H1 (cell line): Measurements from ENCODE around the gene TMEM38A. TPM values are rescaled to one million over a fixed set of nuclear protein-coding genes. Genes with fewer than 3 reads are reported as not detected.

Experiments used
- CTCF ChIA-PET: fragments of 300-600 bp; sonication (Branson Sonifier 250); formaldehyde crosslinking; loops from one replicate; lab custom pipeline; 2021; ENCODE audit not compliant: partially characterized antibody; lab: Charles Lee
- POLR2A ChIA-PET: fragments of 300-600 bp; sonication (Branson Sonifier 250); formaldehyde crosslinking; loops from one replicate; lab custom pipeline; 2021; ENCODE audit warnings: inconsistent platforms; ENCODE audit not compliant: partially characterized antibody; lab: Charles Lee
- DNase-seq, 2 experiments: peaks; one replicate each; pipeline versions ENCODE4 v3.0.0 to v3.0.0-alpha.2; 2010 to 2022; ENCODE audit warnings: low spot score in 2 of 2, low read depth in 1 of 2, mixed read lengths in 1 of 2
- FAIRE-seq: peaks from 2 replicates; lab custom pipeline; 2011; peaks lifted over from hg19 to GRCh38; lab: Jason Lieb, UNC
- H2AFZ ChIP-seq: 2 replicates; pipeline ENCODE4 v1.8.1; 2012; ENCODE audit warnings: low read length, inconsistent platforms
- H2AK5ac ChIP-seq: 2 replicates; pipeline ENCODE4 v1.6.1; 2013; ENCODE audit warnings: low read depth, low read length
- H2BK120ac ChIP-seq: replicated peaks from 2 replicates; pipeline ENCODE3; 2013; ENCODE audit warnings: low read depth, low read length, inconsistent platforms
- H2BK12ac ChIP-seq: 2 replicates; pipeline ENCODE4 v1.6.1; 2013; ENCODE audit warnings: low read depth, low read length
- H2BK15ac ChIP-seq: 2 replicates; pipeline ENCODE4 v1.6.1; 2013; ENCODE audit warnings: low read length
- H2BK20ac ChIP-seq: 2 replicates; pipeline ENCODE4 v1.6.1; 2013; ENCODE audit warnings: low read length
- H2BK5ac ChIP-seq: 2 replicates; pipeline ENCODE4 v1.6.1; 2013; ENCODE audit warnings: low read depth, low read length
- H3K14ac ChIP-seq: 2 replicates; pipeline ENCODE4 v1.6.1; 2013; ENCODE audit warnings: inconsistent platforms; ENCODE audit not compliant: insufficient read length
- H3K18ac ChIP-seq: 2 replicates; pipeline ENCODE4 v1.6.1; 2013; ENCODE audit warnings: low read length; ENCODE audit errors: extremely low read depth
- H3K23ac ChIP-seq: 2 replicates; pipeline ENCODE4 v1.6.1; 2013; ENCODE audit warnings: inconsistent platforms; ENCODE audit not compliant: insufficient read length
- H3K23me2 ChIP-seq: 2 replicates; pipeline ENCODE4 v1.6.1; 2013; ENCODE audit warnings: low read depth, low read length
- H3K27ac ChIP-seq: 2 replicates; pipeline ENCODE4 v1.6.1; 2011; ENCODE audit warnings: low read depth, low read length, inconsistent platforms
- H3K27me3 ChIP-seq, 4 experiments: replicated peaks in 1 of 4; 1 replicate in 1 of 4; 2 replicates in 3 of 4; pipeline versions ENCODE4 v1.6.1 to v1.8.1; 2011 to 2013; ENCODE audit warnings: low read length in 3 of 4, mild to moderate bottlenecking in 3 of 4, inconsistent platforms in 2 of 4, mixed read lengths in 2 of 4, moderate library complexity in 1 of 4; ENCODE audit not compliant: control insufficient read depth in 3 of 4, insufficient read depth in 3 of 4; ENCODE audit errors: extremely low read depth in 1 of 4
- H3K36me3 ChIP-seq, 4 experiments: 2 replicates each; pipeline versions ENCODE4 v1.6.1 to v1.8.1; 2011 to 2013; ENCODE audit warnings: mild to moderate bottlenecking in 4 of 4, low read length in 3 of 4, moderate library complexity in 2 of 4, control low read depth in 1 of 4, inconsistent platforms in 1 of 4; ENCODE audit not compliant: insufficient read depth in 4 of 4, control insufficient read depth in 2 of 4
- H3K4ac ChIP-seq: replicated peaks from 2 replicates; pipeline ENCODE3; 2013; ENCODE audit warnings: low read length, low read depth, mixed read lengths, inconsistent platforms; ENCODE audit not compliant: insufficient read length
- H3K4me1 ChIP-seq, 4 experiments: replicated peaks in 1 of 4; 1 replicate in 1 of 4; 2 replicates in 3 of 4; pipeline versions ENCODE4 v1.6.1 to v1.8.1; 2011 to 2013; ENCODE audit warnings: low read length in 3 of 4, inconsistent platforms in 2 of 4, mixed read lengths in 1 of 4; ENCODE audit not compliant: insufficient read depth in 4 of 4, control insufficient read depth in 3 of 4
- H3K4me2 ChIP-seq, 2 experiments: 2 replicates each; pipeline versions ENCODE4 v1.6.1 to v1.8.1; 2011 to 2013; ENCODE audit warnings: low read depth in 2 of 2, low read length in 2 of 2, control low read depth in 1 of 2, inconsistent platforms in 1 of 2, mild to moderate bottlenecking in 1 of 2; ENCODE audit not compliant: insufficient read depth in 1 of 2
- H3K4me3 ChIP-seq, 4 experiments: fragments of 200-600, 300-600 bp in 1 of 4; sonication (generic), shearing (Covaris generic), sonication (Bioruptor Twin) in 1 of 4; 2 replicates each; pipeline versions ENCODE4 v1.5.1 to v1.8.1; 2011 to 2016; ENCODE audit warnings: low read length in 4 of 4, low read depth in 3 of 4, control low read depth in 2 of 4, inconsistent platforms in 2 of 4, mild to moderate bottlenecking in 2 of 4, mixed read lengths in 1 of 4, moderate library complexity in 1 of 4; ENCODE audit not compliant: insufficient read depth in 2 of 4; ENCODE audit errors: extremely low read depth in 1 of 4
- H3K56ac ChIP-seq: replicated peaks from 2 replicates; pipeline ENCODE3; 2013; ENCODE audit warnings: low read depth, mild to moderate bottlenecking, mixed read lengths, low read length, inconsistent platforms; ENCODE audit not compliant: insufficient read length
- H3K79me1 ChIP-seq: 2 replicates; pipeline ENCODE4 v1.6.1; 2013; ENCODE audit warnings: low read depth, low read length, control low read depth
- H3K79me2 ChIP-seq, 2 experiments: 2 replicates each; pipeline versions ENCODE4 v1.6.1 to v1.8.1; 2012 to 2013; ENCODE audit warnings: low read length in 2 of 2, mild to moderate bottlenecking in 2 of 2, inconsistent platforms in 1 of 2; ENCODE audit not compliant: insufficient read depth in 2 of 2, control insufficient read depth in 1 of 2
- H3K9ac ChIP-seq, 4 experiments: replicated peaks in 1 of 4; 1 replicate in 1 of 4; 2 replicates in 3 of 4; pipeline versions ENCODE4 v1.6.1 to v1.8.1; 2011 to 2013; ENCODE audit warnings: low read depth in 3 of 4, low read length in 3 of 4, control low read depth in 2 of 4, mild to moderate bottlenecking in 2 of 4, moderate library complexity in 2 of 4, inconsistent platforms in 1 of 4; ENCODE audit errors: extremely low read depth in 1 of 4
- H3K9me3 ChIP-seq, 2 experiments: 2 replicates each; pipeline versions ENCODE4 v1.6.1 to v1.8.1; 2012 to 2013; ENCODE audit warnings: mild to moderate bottlenecking in 2 of 2, moderate library complexity in 2 of 2, control low read depth in 1 of 2, inconsistent platforms in 1 of 2, low read depth in 1 of 2, low read length in 1 of 2, mixed read lengths in 1 of 2; ENCODE audit not compliant: insufficient read depth in 2 of 2
- H4K20me1 ChIP-seq, 2 experiments: replicated peaks in 1 of 2; 2 replicates each; pipeline versions ENCODE3 to v1.8.1; 2011 to 2013; ENCODE audit warnings: inconsistent platforms in 2 of 2, low read length in 2 of 2, mild to moderate bottlenecking in 1 of 2; ENCODE audit not compliant: insufficient read depth in 2 of 2, control insufficient read depth in 1 of 2
- H4K5ac ChIP-seq: 2 replicates; pipeline ENCODE4 v1.6.1; 2013; ENCODE audit warnings: low read length, low read depth, mixed read lengths, inconsistent platforms; ENCODE audit not compliant: insufficient read length
- H4K8ac ChIP-seq: 2 replicates; pipeline ENCODE4 v1.8.0; 2013; ENCODE audit warnings: mild to moderate bottlenecking, moderate library complexity, low read length, inconsistent platforms; ENCODE audit not compliant: insufficient read depth; ENCODE audit errors: extremely low read depth
- H4K91ac ChIP-seq: replicated peaks from 2 replicates; pipeline ENCODE3; 2013; ENCODE audit warnings: low read length, mixed read lengths, inconsistent platforms; ENCODE audit not compliant: insufficient read length
- CBX8 ChIP-seq: fragments of 300-800, 300-1000 bp; sonication (generic); IDR thresholded peaks from 2 replicates; pipeline ENCODE4 v1.7.1; 2016; ENCODE audit warnings: low read depth, low read length, borderline replicate concordance
- CHD1 ChIP-seq: IDR thresholded peaks from 2 replicates; pipeline ENCODE4 v1.6.1; 2012; ENCODE audit warnings: low read depth, low read length, improper control_type of control experiment
- CHD2 ChIP-seq: IDR thresholded peaks from 2 replicates; pipeline ENCODE4 v1.6.1; 2012; ENCODE audit warnings: low read length, improper control_type of control experiment
- GABPA ChIP-seq: IDR thresholded peaks from 2 replicates; pipeline ENCODE4 v1.6.1; 2011; ENCODE audit warnings: mild to moderate bottlenecking, low read length, moderate library complexity, borderline replicate concordance; ENCODE audit not compliant: insufficient read depth
- MAFK ChIP-seq: IDR thresholded peaks from 2 replicates; pipeline ENCODE4 v1.6.1; 2012; ENCODE audit warnings: low read depth, mild to moderate bottlenecking, improper control_type of control experiment, low read length
- SIRT6 ChIP-seq: IDR thresholded peaks from one replicate; pipeline ENCODE4 v1.7.1; 2012; ENCODE audit warnings: low read length, inconsistent platforms
- TAF1 ChIP-seq: IDR thresholded peaks from 2 replicates; pipeline ENCODE4 v1.6.1; 2011; ENCODE audit warnings: mild to moderate bottlenecking, low read depth, low read length
- TBP ChIP-seq: IDR thresholded peaks from 2 replicates; pipeline ENCODE4 v1.6.1; 2011; ENCODE audit warnings: low read depth, low read length, improper control_type of control experiment
- TCF12 ChIP-seq: IDR thresholded peaks from 2 replicates; pipeline ENCODE4 v1.6.1; 2011; ENCODE audit warnings: low read depth, mild to moderate bottlenecking, low read length
- TEAD4 ChIP-seq: IDR thresholded peaks from 2 replicates; pipeline ENCODE4 v1.6.1; 2012; ENCODE audit warnings: low read depth, low read length, inconsistent platforms, mixed read lengths
- WGBS, 2 experiments: shearing (Covaris generic) in 1 of 2; methylation state at CpG; one replicate each; pipeline versions ENCODE4 v1.1.6 to v1.1.7; 2013 to 2015; ENCODE audit warnings: low lambda C conversion rate in 2 of 2, mixed read lengths in 2 of 2, inconsistent platforms in 1 of 2, low coverage in 1 of 2, missing lambda C conversion rate in 1 of 2; ENCODE audit not compliant: insufficient replicate concordance in 2 of 2, insufficient coverage in 1 of 2, insufficient read length in 1 of 2; ENCODE audit errors: extremely low coverage in 1 of 2, missing lambda C conversion rate in 1 of 2; 5-methylcytosine and 5-hydroxymethylcytosine counted together
- polyA plus RNA-seq, 7 experiments: library from polyadenylated mRNA; depleted of rRNA in 3 of 7; stranded (reverse) in 5 of 7; unstranded in 2 of 7; fragments of >200 nt in 5 of 7; fragments of 200-250 nt in 2 of 7; gene quantifications; 1 replicate in 5 of 7; 2 replicates in 1 of 7; 4 replicates in 1 of 7; pipeline versions ENCODE4 v1.2.1 to v1.2.3, GENCODE V29; 2011 to 2013; ENCODE audit warnings: missing spikeins in 2 of 7, mixed read lengths in 2 of 7
- total RNA-seq: library from RNA; stranded (reverse); fragmentation: NEBNext Ultra II Directional; extraction: Animal tissue kit (Norgen Biotek cat#: 25700); gene quantifications from 2 replicates; pipeline ENCODE4 v1.2.1, GENCODE V29; 2021
- TF ChIP-seq, protein P1 (sequence below): IDR thresholded peaks from 2 replicates; pipeline ENCODE4 v1.6.1; 2011; ENCODE audit warnings: low read depth, mild to moderate bottlenecking, low read length; ENCODE audit not compliant: insufficient read depth
- TF ChIP-seq, protein P2 (sequence below), 3 experiments: IDR thresholded peaks; 1 replicate in 2 of 3; 2 replicates in 1 of 3; pipeline versions ENCODE4 v1.5.1 to v1.6.1; 2011; ENCODE audit warnings: low read length in 3 of 3, mild to moderate bottlenecking in 3 of 3, inconsistent platforms in 2 of 3, low read depth in 1 of 3, moderate library complexity in 1 of 3; ENCODE audit not compliant: insufficient read depth in 1 of 3; ENCODE audit errors: control extremely low read depth in 1 of 3

Gene TMEM38A
- total and polyA plus RNA-seq, 2 of the 8 experiments (the other 6 are each of a cell fraction or from before 2014, with no cell fraction given), result 8.9 to 9.2 TPM

DNA sequence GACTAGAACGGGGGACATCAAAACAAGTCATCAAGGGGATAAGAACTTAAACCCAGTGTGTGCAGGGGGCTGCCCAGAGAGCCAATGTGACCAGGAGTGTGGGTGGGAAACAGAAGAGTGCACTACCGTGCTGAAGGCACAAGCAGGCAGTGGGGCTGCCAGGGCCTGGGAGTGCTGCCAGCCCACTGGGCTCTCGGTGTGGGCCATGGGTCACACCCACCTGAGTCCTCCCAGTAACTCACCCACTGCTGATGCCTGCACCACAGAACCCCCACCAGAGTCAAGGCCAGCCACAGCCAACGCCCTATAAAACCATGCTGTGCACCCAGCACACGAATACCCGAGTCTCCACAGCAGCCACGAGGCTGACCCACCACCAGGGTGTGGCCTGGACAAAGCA, 41.5 kb upstream of the TMEM38A start:
- CTCF ChIA-PET, result interaction anchor here (0.9 kb wide), 1 partner anchor 24 kb away, joined by 3 read pairs; no protein-coding TSS in a partner anchor
- WGBS, 2 experiments, result 83% methylated on average over 7 of the region's 7 CpGs; no CpG with 5 or more reads in 1 of the 2 experiments
- H2BK120ac ChIP-seq, result no peak overlapping the region
- TF ChIP-seq, protein P1, sequence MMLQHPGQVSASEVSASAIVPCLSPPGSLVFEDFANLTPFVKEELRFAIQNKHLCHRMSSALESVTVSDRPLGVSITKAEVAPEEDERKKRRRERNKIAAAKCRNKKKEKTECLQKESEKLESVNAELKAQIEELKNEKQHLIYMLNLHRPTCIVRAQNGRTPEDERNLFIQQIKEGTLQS, result no peak
- TF ChIP-seq, protein P2, sequence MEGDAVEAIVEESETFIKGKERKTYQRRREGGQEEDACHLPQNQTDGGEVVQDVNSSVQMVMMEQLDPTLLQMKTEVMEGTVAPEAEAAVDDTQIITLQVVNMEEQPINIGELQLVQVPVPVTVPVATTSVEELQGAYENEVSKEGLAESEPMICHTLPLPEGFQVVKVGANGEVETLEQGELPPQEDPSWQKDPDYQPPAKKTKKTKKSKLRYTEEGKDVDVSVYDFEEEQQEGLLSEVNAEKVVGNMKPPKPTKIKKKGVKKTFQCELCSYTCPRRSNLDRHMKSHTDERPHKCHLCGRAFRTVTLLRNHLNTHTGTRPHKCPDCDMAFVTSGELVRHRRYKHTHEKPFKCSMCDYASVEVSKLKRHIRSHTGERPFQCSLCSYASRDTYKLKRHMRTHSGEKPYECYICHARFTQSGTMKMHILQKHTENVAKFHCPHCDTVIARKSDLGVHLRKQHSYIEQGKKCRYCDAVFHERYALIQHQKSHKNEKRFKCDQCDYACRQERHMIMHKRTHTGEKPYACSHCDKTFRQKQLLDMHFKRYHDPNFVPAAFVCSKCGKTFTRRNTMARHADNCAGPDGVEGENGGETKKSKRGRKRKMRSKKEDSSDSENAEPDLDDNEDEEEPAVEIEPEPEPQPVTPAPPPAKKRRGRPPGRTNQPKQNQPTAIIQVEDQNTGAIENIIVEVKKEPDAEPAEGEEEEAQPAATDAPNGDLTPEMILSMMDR (IDR thresholded peaks at IDR 0.05; ENCODE audit: control extremely low read depth in 1 of 3, insufficient read depth in 1 of 3, low read depth in 1 of 3, low read length in 3 of 3), result no peak
- TF ChIP-seq TAF1 (no peak), SIRT6 (no peak), TCF12 (no peak), CHD2 (no peak), TBP (no peak), CHD1 (no peak), MAFK (no peak), TEAD4 (no peak), CBX8 (no peak), GABPA (no peak)

More for the DNA sequence above, 41.5 kb upstream of the TMEM38A start:
- Histone ChIP-seq H3K79me1 (peaks cover 68% of the 10 kb centered on the region), H3K9ac (no peak overlapping the region), H3K4me1 (peaks cover 0 to 7% (median 3%) of the 10 kb centered on the region in 4 experiments; a peak in 4 of 7 replicates), H2BK12ac (no peak overlapping the region), H4K8ac (no peak overlapping the region), H3K4ac (no peak overlapping the region), H3K23me2 (no peaks in the 10 kb centered on the region), H4K20me1 (peaks cover 44 to 70% of the 10 kb centered on the region in 2 experiments), H3K4me3 (no peak overlapping the region), H2BK15ac (no peak overlapping the region), H3K79me2 (peaks cover 27 to 98% of the 10 kb centered on the region in 2 experiments), H4K91ac (no peak overlapping the region), H2BK5ac (no peak overlapping the region; the same call in 1 of the 2 replicates), H3K9me3 (no peaks in the 10 kb centered on the region), H2BK20ac (no peak overlapping the region), H2AK5ac (no peak overlapping the region), H3K56ac (no peak overlapping the region), H2AFZ (no peak overlapping the region), H3K14ac (no peak overlapping the region), H3K23ac (no peak overlapping the region), H3K4me2 (no peak overlapping the region; a peak in 1 of 4 replicates), H3K27me3 (no peaks in the 10 kb centered on the region), H4K5ac (no peak overlapping the region), H3K36me3 (peaks cover 0 to 5% (median 0%) of the 10 kb centered on the region in 4 experiments; a peak in 5 of 8 replicates), H3K18ac (no peak overlapping the region), H3K27ac (no peak overlapping the region)
- POLR2A ChIA-PET, result interaction anchor here (1.3 to 3.4 kb wide), 2 partner anchors 9 to 71 kb away, joined by 3 to 22 read pairs; partner anchors contain the start of gene MED26
- no peak for DNase-seq
- FAIRE-seq, result no peak
